Measurements from ENCODE around the gene CSTF2T.

Gene CSTF2T

DNA sequence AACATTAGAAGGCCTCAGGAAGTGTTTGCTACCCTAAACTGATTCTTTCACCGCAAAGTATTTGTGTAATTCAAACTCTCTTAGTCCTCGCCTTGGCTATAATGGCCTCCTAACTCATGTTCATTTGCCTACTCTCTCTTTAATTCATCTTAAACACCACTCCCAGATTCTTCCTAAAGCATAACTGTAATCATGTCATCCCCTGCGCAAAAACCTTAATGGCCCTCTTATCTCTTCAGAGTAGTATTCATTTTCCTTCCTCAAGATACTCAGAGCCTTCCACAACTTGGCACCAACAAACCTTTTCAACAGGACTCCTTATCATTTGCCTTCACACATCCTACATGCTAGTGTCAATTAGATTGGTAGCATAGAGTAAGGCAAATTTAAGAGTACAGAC, 42.9 kb downstream of the CSTF2T start (continued):
- TF ChIP-seq, protein P1, sequence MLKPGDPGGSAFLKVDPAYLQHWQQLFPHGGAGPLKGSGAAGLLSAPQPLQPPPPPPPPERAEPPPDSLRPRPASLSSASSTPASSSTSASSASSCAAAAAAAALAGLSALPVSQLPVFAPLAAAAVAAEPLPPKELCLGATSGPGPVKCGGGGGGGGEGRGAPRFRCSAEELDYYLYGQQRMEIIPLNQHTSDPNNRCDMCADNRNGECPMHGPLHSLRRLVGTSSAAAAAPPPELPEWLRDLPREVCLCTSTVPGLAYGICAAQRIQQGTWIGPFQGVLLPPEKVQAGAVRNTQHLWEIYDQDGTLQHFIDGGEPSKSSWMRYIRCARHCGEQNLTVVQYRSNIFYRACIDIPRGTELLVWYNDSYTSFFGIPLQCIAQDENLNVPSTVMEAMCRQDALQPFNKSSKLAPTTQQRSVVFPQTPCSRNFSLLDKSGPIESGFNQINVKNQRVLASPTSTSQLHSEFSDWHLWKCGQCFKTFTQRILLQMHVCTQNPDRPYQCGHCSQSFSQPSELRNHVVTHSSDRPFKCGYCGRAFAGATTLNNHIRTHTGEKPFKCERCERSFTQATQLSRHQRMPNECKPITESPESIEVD (tag by site-specific recombination; IDR thresholded peaks at IDR 0.05), result no peak
- no peak for TF ChIP-seq ZSCAN30 (tag by site-specific recombination; IDR thresholded peaks at IDR 0.05)
- no peak for TF ChIP-seq ZNF174 (tag by site-specific recombination; IDR thresholded peaks at IDR 0.05)
- no peak for TF ChIP-seq ZNF394 (tag by site-specific recombination; IDR thresholded peaks at IDR 0.05; ENCODE audit: borderline replicate concordance)
- TF ChIP-seq WT1 (tag by site-specific recombination; IDR thresholded peaks at IDR 0.05), result peak; percentile 56; the same call in 1 of the 2 replicates
- no peak for TF ChIP-seq ZNF366 (tag by site-specific recombination; conservative IDR thresholded peaks at IDR 0.05)
- TF ChIP-seq ZNF521 (tag by site-specific recombination; IDR thresholded peaks at IDR 0.05), result no peak
- no peak for TF ChIP-seq ZNF596 (tag by site-specific recombination; IDR thresholded peaks at IDR 0.05)
- TF ChIP-seq, protein P2, sequence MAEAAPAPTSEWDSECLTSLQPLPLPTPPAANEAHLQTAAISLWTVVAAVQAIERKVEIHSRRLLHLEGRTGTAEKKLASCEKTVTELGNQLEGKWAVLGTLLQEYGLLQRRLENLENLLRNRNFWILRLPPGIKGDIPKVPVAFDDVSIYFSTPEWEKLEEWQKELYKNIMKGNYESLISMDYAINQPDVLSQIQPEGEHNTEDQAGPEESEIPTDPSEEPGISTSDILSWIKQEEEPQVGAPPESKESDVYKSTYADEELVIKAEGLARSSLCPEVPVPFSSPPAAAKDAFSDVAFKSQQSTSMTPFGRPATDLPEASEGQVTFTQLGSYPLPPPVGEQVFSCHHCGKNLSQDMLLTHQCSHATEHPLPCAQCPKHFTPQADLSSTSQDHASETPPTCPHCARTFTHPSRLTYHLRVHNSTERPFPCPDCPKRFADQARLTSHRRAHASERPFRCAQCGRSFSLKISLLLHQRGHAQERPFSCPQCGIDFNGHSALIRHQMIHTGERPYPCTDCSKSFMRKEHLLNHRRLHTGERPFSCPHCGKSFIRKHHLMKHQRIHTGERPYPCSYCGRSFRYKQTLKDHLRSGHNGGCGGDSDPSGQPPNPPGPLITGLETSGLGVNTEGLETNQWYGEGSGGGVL (tag by site-specific recombination; IDR thresholded peaks at IDR 0.05), result no peak
- peak; percentile 24; the same call in 1 of the 2 replicates for TF ChIP-seq OSR2 (tag by site-specific recombination; IDR thresholded peaks at IDR 0.05)
- no peak for TF ChIP-seq ZNF560 (tag by site-specific recombination; IDR thresholded peaks at IDR 0.05; ENCODE audit: borderline replicate concordance)
- TF ChIP-seq ZNF777 (tag by site-specific recombination; IDR thresholded peaks at IDR 0.05; ENCODE audit: borderline replicate concordance), result no peak
- no peak for TF ChIP-seq ZNF658 (tag by site-specific recombination; IDR thresholded peaks at IDR 0.05)
- TF ChIP-seq ZNF239 (tag by site-specific recombination; IDR thresholded peaks at IDR 0.05), result no peak
- no peak for TF ChIP-seq ZNF37A (tag by site-specific recombination; IDR thresholded peaks at IDR 0.05)
- TF ChIP-seq ZBTB26 (tag by site-specific recombination; optimal IDR thresholded peaks at IDR 0.05), result no peak
- TF ChIP-seq ZNF132 (tag by site-specific recombination; IDR thresholded peaks at IDR 0.05; ENCODE audit: borderline replicate concordance), result no peak
- no peak for TF ChIP-seq ZNF155 (tag by site-specific recombination; IDR thresholded peaks at IDR 0.05)
- no peak for TF ChIP-seq ZNF600 (tag by site-specific recombination; IDR thresholded peaks at IDR 0.05)
- no peak for TF ChIP-seq KLF16 (tag by site-specific recombination; IDR thresholded peaks at IDR 0.05)
- TF ChIP-seq ZNF274 (IDR thresholded peaks at IDR 0.05; ENCODE audit: low read length), result no peak
- no peak for TF ChIP-seq ZNF274 (tag by site-specific recombination; IDR thresholded peaks at IDR 0.05; ENCODE audit: borderline replicate concordance)
- TF ChIP-seq ZBTB6 (tag by site-specific recombination; IDR thresholded peaks at IDR 0.05), result no peak
- no peak for TF ChIP-seq ZNF660 (tag by site-specific recombination; IDR thresholded peaks at IDR 0.05)
- no peak for TF ChIP-seq ZBTB48 (tag by site-specific recombination; IDR thresholded peaks at IDR 0.05)
- TF ChIP-seq ZXDB (tag by site-specific recombination; IDR thresholded peaks at IDR 0.05), result peak; percentile 58
- no peak for TF ChIP-seq ZNF214 (tag by site-specific recombination; IDR thresholded peaks at IDR 0.05; ENCODE audit: borderline replicate concordance)
- TF ChIP-seq ZNF792 (tag by site-specific recombination; IDR thresholded peaks at IDR 0.05), result no peak
